ENCODE results near the gene PDE6B.

DNA sequence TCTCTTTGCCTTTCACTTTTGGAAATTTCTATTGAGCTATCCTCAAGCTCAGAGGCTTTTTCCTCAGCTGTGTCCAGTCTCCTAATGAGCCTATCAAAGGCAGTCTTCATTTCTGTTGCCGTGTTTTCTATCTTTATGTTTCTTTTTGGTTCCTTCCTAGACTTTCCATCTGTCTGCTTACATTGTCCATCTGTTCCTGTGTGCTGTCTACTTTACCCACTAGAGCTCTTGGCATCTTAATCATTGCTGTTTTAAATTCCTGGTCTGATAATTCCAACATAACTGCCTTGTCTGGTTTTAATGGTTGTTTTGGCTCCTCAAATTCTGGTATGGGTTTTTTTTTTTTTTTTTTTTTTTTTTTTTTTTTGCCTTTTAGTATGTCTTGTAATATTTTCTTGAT, 9.3 kb upstream of the PDE6B start:
- TF ChIP-seq, protein P1, sequence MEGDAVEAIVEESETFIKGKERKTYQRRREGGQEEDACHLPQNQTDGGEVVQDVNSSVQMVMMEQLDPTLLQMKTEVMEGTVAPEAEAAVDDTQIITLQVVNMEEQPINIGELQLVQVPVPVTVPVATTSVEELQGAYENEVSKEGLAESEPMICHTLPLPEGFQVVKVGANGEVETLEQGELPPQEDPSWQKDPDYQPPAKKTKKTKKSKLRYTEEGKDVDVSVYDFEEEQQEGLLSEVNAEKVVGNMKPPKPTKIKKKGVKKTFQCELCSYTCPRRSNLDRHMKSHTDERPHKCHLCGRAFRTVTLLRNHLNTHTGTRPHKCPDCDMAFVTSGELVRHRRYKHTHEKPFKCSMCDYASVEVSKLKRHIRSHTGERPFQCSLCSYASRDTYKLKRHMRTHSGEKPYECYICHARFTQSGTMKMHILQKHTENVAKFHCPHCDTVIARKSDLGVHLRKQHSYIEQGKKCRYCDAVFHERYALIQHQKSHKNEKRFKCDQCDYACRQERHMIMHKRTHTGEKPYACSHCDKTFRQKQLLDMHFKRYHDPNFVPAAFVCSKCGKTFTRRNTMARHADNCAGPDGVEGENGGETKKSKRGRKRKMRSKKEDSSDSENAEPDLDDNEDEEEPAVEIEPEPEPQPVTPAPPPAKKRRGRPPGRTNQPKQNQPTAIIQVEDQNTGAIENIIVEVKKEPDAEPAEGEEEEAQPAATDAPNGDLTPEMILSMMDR (IDR thresholded peaks at IDR 0.05; ENCODE audit: low read depth, low read length), result no peak
- no peak for TF ChIP-seq EZH2phosphoT487 (IDR thresholded peaks at IDR 0.05; ENCODE audit: low read depth)
